Loucy (cell line): Measurements from ENCODE around the gene KLHDC2.

ENCODE experiments used
- CTCF ChIP-seq: fragments of 200-600 bp; sonication (generic); conservative IDR thresholded peaks from 2 replicates; pipeline ENCODE4 v1.5.1; 2014; ENCODE audit warnings: mild to moderate bottlenecking, antibody characterized with exemption, low read length
- EZH2phosphoT487 ChIP-seq: fragments of 200-600 bp; IDR thresholded peaks from 2 replicates; pipeline ENCODE4 v1.6.1; 2018; ENCODE audit warnings: antibody characterized with exemption, mild to moderate bottlenecking, moderate library complexity, borderline replicate concordance

GRCh38 chr14:49816844-49817243, 48.9 kb downstream of the KLHDC2 start:
- TF ChIP-seq EZH2phosphoT487 (no peak), CTCF (no peak)
